GM21576 (cell line): ENCODE data around the gene HHATL.
A peak's percentile ranks its signal among the peaks of the same experiment; 100 is the strongest.

Source experiments
- ATAC-seq: cut with Tn5 transposase; IDR thresholded peaks from one replicate; pipeline ENCODE4 v1.9.1; 2021; ENCODE audit warnings: mild to moderate bottlenecking, moderate library complexity; ENCODE audit not compliant: unreplicated experiment

HHATL gene

DNA sequence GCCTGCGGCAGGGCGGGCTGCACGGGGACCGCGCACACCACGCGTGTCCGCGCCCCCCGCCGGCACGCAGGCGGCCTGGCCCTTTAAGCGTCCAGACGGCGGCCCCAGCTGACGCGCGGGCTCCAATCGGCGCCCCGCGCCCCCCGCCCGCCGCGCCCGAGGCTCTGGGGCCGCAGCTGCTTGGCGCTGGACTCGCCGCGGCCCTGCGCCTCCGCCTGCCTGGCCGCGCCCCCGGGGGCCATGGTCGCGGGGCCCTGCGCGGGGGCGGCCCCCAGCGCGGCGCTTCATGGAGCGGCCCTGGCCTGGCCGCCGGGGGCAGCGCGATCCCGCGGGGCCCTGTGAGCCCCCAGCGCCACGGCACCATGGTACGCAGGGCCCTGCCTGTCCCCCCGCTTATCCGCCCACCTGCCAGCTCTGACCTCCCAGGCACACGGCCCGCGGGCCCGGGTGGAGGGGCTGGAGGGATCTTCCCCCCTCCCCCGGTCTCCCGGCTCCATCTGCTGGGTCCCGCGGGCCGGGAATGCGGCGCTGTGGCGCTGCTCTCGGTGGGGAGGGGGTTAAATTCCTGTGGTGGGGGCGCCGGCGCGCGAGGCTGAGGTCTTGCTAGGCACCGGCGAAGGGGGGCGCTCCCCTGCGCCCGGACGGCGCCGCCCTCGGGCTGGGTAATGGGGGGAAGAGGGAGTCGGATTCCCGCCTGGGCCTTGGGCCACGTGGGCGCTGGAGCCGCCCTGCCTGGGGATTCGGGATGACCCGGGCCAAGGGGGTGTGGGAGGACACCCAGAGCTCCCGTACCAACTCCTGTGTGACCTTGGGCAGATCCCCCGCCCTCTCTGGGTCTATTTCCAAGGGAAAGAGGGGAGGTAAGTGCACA, 48.0 kb downstream of the HHATL start:
- no peak for ATAC-seq

DNA sequence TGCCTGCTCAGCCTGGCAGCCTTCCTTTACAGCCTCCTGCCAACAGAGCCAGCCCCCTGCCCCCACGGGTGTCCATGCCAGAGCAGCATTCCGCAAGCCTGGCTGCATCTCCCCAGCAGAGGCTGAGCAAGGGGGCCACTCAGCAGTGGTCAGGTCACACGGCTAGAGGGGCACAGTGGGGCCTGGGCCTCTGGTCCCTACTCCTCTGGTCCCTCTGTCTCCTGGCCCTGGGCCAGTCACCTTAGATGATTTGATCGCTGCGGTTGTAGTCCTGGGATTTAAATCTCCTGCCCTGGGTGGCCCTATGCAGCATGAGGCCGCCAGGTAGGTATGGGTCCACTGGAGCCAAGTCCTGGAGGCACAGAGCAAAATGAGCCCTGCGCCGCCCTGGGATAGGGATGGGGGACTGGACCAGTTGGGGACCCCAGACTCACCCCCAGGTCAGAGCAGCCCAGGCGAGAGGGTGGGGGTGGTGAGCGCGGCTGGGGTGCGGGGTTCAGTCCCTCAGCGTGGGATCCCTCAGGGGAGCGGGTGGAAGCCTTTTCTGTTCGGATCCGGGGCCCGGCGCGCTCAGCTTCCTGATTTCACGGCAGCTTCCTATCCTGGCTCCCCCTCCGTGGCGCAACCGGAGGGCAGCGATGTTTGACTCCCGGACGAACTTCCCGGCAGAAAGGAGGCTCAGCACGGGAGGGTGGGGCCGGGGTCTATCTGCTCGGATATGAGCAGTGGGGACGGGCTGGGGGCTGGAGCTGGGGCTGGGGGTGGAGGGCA, 48.9 kb downstream of the HHATL start, which contains the start of gene ZBTB47:
ZBTB47 (plus strand) TSS at position 138 of the 771 bp plus-strand sequence. CDS start 4,659 bp downstream, outside the sequence.
- ATAC-seq = no peak

DNA sequence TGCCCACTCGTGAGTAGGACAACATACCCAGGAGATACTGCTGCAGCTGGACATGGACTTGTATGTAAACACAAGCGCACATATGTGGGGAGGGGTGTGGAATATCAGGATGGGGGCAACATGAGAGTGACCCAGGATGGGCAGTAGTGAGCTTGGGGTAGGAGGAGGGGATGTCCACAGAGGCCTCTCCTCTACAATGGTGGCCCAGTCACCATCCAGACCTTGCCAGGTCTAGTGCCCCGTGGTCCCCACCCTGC, 49.4 kb downstream of the HHATL start:
- ATAC-seq = no peak

DNA sequence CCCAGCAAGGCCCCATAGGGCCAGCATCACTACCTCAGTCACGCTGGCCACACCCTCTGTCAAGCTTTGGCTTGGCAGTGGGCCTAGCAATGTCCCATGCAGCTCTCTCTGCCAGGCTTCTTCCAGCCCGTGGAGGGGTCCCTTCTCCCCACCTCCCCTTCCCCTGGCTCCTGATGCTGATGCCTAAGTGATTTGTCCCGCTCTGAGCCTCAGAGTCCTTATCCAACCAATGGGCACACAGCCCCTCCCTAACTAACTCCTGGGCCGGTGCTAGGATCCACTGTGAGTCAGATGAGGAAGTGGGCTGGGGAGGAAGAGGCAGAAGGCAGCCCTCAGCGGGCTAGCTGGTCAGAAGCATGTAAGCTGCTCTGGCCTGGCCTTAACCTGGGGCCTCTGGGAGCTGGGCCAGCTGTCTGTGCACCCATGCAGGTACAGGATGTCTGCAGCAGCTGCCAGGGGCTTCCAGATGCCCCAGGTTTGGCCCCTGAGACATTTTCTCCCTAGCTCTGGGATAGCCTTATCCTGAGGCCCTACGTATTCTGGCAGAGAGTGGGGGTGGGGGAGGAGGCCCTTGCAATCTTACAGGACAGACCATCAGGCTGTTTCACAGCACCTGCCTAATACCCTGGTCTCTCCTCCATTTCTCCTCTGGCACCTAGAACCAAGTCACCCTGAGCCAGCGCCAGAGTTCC, 49.8 kb downstream of the HHATL start:
- ATAC-seq = peak; percentile 76

DNA sequence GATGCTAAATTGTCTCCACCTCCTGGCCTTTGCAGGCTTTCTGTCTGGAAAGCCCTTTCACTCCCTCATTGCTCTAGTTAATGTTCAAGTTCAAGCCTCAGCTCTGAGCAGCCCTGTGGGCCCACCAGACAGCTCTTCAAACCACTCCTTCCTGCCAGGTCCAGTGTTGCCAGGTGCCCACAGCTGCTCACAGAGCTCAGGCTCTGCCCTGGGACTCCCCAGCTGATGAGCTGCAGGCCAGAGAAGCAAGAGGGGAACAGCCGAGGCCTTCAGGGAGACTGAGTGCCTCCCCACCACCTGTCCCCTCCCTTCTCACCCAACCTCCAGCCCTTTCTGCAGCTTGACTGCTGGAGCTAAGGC, 50.4 kb downstream of the HHATL start:
- ATAC-seq = no peak

DNA sequence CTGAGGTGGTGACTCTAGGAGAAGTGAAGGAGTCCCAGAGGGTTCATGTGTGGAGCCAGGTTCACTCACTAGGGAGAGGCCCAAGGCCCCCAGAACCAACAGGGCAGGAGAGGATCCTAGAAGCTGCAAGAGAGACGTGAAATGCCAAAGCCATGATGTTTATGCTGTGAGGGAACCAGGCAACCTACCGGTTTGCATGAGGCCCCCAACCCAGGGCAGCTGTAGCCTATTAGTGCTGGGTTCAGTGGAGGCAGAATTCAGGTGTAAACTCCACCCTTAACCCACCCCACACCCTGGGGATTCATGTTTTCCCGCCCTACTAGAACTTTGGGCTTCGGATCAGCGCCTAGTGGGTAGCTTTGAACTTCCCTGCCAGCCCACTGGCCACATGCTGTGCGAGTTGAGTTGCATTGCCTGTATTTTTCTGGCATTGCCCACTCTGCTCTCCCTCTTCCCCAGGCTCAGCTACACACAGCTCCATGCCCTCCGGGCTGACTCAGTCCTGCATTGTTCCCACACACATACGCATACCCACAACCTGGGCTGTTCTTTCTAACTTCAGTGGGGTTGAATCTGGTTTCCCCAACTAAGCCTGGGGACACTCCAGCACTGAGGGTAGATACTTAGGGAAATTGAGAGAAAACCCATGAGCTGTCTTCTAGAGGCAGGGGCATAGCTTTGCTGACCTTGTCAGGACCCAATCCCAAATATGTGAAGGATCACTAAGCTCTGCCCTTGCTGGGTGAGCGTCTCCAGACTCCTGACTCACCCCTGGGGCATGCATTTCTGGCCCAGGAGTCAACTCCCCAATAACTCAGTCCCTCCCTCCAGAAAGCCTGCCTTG, 51.1 kb downstream of the HHATL start:
- ATAC-seq = no peak

DNA sequence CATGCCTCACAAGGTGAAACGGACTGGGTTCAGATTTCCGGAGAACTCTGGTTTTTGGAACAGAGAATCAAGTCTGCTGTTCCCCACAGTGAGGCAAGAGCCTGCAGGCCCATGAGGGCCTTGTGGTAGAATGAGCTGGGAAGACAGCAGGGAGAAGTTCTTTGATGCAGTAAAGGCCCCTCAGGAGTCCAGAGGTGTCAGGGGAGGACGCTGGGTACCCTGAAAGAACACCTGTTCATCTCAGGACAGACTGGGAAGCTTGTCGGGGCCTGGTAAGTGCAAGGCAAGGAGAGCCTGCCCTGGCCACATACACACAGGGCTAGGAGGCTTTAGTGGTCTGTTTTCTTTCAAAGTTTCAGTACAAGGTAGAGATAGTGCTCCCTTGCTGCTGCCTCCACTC, 52.8 kb downstream of the HHATL start:
- no peak for ATAC-seq

DNA sequence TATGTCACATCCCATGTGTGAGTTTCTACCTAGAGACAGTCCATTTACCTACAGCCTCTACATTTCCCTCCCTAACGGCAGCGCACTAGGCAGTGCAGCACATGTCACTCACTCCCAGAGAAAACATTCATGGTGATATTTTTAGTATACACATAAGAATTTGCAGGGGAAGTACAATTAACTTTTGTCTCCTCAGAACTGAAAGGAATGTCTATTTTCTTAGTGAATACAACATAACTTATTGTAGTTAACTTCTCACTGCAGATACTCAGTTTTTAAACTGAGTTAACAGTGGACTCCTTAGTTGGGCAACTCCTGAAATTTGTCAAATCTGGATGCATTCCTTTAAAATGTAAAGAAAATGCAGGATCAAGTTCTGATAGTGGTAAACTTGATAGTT, 53.6 kb downstream of the HHATL start:
- no peak for ATAC-seq

DNA sequence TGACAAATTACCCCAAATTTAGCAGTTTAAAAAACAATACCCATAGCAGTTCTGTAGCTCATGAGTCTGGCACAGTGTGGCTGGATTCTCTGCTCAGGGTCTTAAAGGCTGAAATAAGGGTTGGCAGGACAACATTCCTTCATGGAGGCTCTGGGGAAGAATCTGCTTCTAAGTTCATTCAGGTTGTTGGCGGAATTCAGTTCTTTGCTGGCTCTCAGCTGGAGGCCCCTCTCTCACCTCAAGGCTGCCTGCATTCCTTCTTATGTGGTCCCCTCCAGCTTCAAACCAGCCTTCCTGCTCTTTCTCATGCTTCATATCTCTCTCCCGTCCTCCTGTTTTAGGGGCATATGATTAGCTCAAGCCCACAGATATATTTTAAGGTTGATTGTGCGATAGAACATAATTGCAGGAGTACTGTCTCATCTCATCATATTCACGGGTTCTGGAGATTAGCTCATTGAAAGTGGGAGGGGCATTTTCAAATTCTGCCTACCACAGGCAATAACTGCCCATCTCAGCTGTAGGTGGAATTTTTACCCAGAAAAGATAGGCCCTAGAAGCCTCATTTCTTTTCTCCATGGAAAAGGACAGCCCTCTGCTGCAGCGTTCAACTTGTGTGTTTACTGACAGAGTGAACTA, 54.7 kb downstream of the HHATL start:
- ATAC-seq = no peak
